ENCODE measurements around the gene STARD9. TPM values are rescaled to one million over a fixed set of nuclear protein-coding genes. Genes with fewer than 3 reads are reported as not detected.

STARD9 gene
- polyA plus RNA-seq, 1 donor (not counting 4 experiments of a cell fraction or from before 2014, with no cell fraction given): 0.76 TPM

DNA sequence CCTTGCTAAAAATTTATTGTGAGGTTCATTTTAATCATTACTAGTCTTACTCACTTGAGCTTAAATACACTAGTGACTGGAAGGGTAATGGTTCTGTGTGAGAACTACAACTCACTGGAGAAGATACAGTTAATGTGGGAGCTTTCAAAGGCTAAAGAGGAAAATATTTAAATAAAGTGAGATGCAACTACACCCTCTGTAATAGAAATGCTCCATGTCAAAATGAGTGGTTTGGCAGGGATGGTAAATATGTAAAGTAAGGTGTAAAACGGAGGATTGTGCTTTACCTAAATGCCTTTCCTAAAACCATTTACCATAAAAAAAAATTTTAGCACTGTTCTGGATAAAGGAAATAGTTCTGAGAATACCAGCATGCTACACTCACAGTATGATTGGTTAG is 42.2 kb upstream of the STARD9 start:
- no peak for FAIRE-seq
- H3K27ac ChIP-seq (ENCODE audit: control insufficient read depth, insufficient read depth, low read length): no peak overlapping the region
- no peak overlapping the region for H3K4me3 ChIP-seq (ENCODE audit: control insufficient read depth in 2 of 3, extremely low read depth in 1 of 3, insufficient read depth in 2 of 3, low read depth in 1 of 3, low read length in 3 of 3)
- no peaks in the 10 kb centered on the region for H3K27me3 ChIP-seq (ENCODE audit: control insufficient read depth, extremely low read depth, insufficient read depth, low read length)
- H3K4me2 ChIP-seq (ENCODE audit: control insufficient read depth, extremely low read depth, insufficient read depth, low read depth, low read length): no peak overlapping the region
- no peak for TF ChIP-seq EZH2 (IDR thresholded peaks at IDR 0.05; ENCODE audit: low read length)
- TF ChIP-seq, protein P1, sequence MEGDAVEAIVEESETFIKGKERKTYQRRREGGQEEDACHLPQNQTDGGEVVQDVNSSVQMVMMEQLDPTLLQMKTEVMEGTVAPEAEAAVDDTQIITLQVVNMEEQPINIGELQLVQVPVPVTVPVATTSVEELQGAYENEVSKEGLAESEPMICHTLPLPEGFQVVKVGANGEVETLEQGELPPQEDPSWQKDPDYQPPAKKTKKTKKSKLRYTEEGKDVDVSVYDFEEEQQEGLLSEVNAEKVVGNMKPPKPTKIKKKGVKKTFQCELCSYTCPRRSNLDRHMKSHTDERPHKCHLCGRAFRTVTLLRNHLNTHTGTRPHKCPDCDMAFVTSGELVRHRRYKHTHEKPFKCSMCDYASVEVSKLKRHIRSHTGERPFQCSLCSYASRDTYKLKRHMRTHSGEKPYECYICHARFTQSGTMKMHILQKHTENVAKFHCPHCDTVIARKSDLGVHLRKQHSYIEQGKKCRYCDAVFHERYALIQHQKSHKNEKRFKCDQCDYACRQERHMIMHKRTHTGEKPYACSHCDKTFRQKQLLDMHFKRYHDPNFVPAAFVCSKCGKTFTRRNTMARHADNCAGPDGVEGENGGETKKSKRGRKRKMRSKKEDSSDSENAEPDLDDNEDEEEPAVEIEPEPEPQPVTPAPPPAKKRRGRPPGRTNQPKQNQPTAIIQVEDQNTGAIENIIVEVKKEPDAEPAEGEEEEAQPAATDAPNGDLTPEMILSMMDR (optimal IDR thresholded peaks at IDR 0.05 in 1 of 3, IDR thresholded peaks at IDR 0.05 in 1 of 3, conservative IDR thresholded peaks at IDR 0.05 in 1 of 3; ENCODE audit: extremely low read depth in 1 of 3, insufficient read depth in 2 of 3, low read length in 3 of 3): no peak
- DNase-seq (ENCODE audit: low read depth, low spot score): no peak
- no peaks in the 10 kb centered on the region for H3K79me2 ChIP-seq (ENCODE audit: control insufficient read depth, insufficient read depth, low read length)
- dilution Hi-C loops (cut with MboI; ENCODE audit: extremely low pct_ligation_motif_present, low sequenced_read_pairs): no loop called here
- H3K9ac ChIP-seq (ENCODE audit: control insufficient read depth, extremely low read depth, insufficient read depth, low read length): no peak overlapping the region
- no peaks in the 10 kb centered on the region for H3K9me1 ChIP-seq (ENCODE audit: control insufficient read depth, extremely low read depth, insufficient read depth, low read length)
- no peaks in the 10 kb centered on the region for H3K4me1 ChIP-seq (ENCODE audit: control insufficient read depth, extremely low read depth, insufficient read depth, low read length)
- H2AFZ ChIP-seq (ENCODE audit: control insufficient read depth, low read length): no peak overlapping the region
- no peaks in the 10 kb centered on the region for H4K20me1 ChIP-seq (ENCODE audit: control insufficient read depth, extremely low read depth, insufficient read depth, low read length)
- no peaks in the 10 kb centered on the region for H3K9me3 ChIP-seq (ENCODE audit: control insufficient read depth, low read depth, low read length)
- H3K36me3 ChIP-seq (ENCODE audit: control insufficient read depth in 2 of 2, extremely low read depth in 1 of 2, insufficient read depth in 2 of 2, low read length in 2 of 2): peaks cover 11% of the 10 kb centered on the region in 2 experiments

DNA sequence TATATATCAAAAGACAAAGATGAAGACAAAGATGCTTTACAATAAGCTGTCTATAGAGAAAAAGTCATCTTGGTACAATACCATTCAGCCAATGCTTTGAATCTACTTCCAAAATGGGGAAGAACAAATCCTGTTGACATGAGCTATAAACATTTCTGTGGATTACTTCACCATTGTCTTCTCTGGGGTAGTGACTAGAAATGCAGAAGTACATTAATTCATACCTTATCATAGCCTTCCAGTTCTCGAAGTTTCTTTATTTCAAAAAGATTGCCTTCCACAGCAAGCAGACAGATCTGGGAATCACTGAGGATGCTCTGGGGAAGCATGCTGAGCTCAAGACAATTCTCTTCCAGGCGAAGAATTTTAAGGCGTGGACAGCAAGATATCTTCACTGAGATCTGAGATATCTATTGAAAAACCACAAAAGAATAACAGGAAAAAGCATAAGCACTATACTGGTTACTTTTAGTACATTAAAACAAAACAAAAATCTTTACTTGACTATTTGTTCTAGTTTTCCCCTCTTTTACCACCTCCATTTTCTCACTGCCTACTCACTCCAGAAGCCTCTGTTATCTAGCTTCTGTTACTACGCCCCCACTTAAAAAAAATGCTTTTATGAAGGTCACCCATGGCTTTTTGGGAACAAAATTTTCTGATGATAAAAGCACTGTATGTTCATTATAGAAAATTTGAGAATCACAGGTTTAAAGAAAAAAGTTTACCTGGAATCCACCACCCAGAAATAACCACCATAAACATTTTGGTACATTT is 30.4 kb upstream of the STARD9 start:
- Histone ChIP-seq H3K79me2 (ENCODE audit: control insufficient read depth, insufficient read depth, low read length) (peaks cover 20% of the 10 kb centered on the region), H3K9me1 (ENCODE audit: control insufficient read depth, extremely low read depth, insufficient read depth, low read length) (no peaks in the 10 kb centered on the region), H3K27ac (ENCODE audit: control insufficient read depth, insufficient read depth, low read length) (no peak overlapping the region), H3K4me2 (ENCODE audit: control insufficient read depth, extremely low read depth, insufficient read depth, low read depth, low read length) (no peak overlapping the region), H3K27me3 (ENCODE audit: control insufficient read depth, extremely low read depth, insufficient read depth, low read length) (no peaks in the 10 kb centered on the region), H3K4me1 (ENCODE audit: control insufficient read depth, extremely low read depth, insufficient read depth, low read length) (peaks cover 16% of the 10 kb centered on the region), H3K9me3 (ENCODE audit: control insufficient read depth, low read depth, low read length) (no peaks in the 10 kb centered on the region), H3K4me3 (ENCODE audit: control insufficient read depth in 2 of 3, extremely low read depth in 1 of 3, insufficient read depth in 2 of 3, low read depth in 1 of 3, low read length in 3 of 3) (no peak overlapping the region), H4K20me1 (ENCODE audit: control insufficient read depth, extremely low read depth, insufficient read depth, low read length) (no peaks in the 10 kb centered on the region), H3K36me3 (ENCODE audit: control insufficient read depth in 2 of 2, extremely low read depth in 1 of 2, insufficient read depth in 2 of 2, low read length in 2 of 2) (peaks cover 2 to 6% of the 10 kb centered on the region in 2 experiments), H3K9ac (ENCODE audit: control insufficient read depth, extremely low read depth, insufficient read depth, low read length) (no peak overlapping the region), H2AFZ (ENCODE audit: control insufficient read depth, low read length) (no peak overlapping the region)
- no peak for DNase-seq (ENCODE audit: low read depth, low spot score)
- FAIRE-seq: no peak
- dilution Hi-C loops (cut with MboI; ENCODE audit: extremely low pct_ligation_motif_present, low sequenced_read_pairs): no loop called here
- TF ChIP-seq EZH2 (IDR thresholded peaks at IDR 0.05; ENCODE audit: low read length): no peak
- TF ChIP-seq, protein P1 (optimal IDR thresholded peaks at IDR 0.05 in 1 of 3, IDR thresholded peaks at IDR 0.05 in 1 of 3, conservative IDR thresholded peaks at IDR 0.05 in 1 of 3; ENCODE audit: extremely low read depth in 1 of 3, insufficient read depth in 2 of 3, low read length in 3 of 3): no peak

Measured in keratinocyte (primary cell).